NCI-H2196 treated with DMSO at 0.1 percent for 48 hours (cell line): ENCODE data around the gene CUL4A.
A peak's percentile ranks its signal among the peaks of the same experiment; 100 is the strongest.
"Not testable (repeated sequence)": the region's sequence is repeated elsewhere in the genome, so short reads cannot be mapped to it uniquely, and the experiment has no call there.

ENCODE experiments used
- DNase-seq: peaks from one replicate; lab custom pipeline; 2025; ENCODE audit not compliant: unreplicated experiment; lab: John Stamatoyannopoulos, UW

The CUL4A gene

DNA sequence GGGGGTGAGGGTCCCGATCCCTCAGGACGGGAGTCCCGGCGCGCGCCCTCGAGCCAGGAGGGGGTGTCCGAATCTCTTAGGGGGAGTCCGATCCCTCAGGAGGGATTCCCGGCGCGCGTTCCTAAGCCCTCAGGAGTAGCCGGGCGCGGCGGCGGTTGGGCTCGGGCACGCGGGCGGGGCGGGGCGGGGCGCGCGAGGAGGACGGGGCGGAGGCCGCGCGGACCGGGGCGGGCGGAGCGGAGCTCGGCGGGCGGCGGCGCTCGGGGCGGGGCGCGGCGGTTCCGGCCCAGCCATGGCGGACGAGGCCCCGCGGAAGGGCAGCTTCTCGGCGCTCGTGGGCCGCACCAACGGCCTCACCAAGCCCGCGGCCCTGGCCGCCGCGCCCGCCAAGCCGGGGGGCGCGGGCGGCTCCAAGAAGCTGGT, at the start of gene CUL4A:
TSS of gene CUL4A (plus strand) at position 278 of the 423 bp plus-strand sequence. CDS start at position 293, 15 bp downstream.
- DNase-seq, result peak; percentile 15

DNA sequence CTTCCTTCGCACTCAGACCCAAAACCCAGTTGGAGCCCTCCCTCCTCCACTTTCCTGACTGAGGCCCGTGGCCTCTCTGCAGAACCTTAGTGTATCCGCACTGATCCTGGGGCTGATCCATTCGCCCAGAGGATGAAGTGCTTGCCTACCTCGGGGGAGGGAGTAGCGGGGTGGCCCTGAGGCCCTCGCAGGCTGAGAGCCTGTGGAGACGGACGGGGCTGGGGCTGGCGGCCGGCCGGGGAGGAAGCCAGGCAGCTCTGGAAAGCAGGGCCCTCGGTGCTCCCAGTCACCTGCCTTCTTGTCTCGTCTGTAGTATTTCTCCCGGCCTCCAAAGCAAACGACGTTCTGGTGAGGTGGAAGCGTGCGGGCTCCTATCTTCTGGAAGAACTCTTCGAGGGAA, 49.7 kb upstream of the CUL4A start:
- no peak for DNase-seq

DNA sequence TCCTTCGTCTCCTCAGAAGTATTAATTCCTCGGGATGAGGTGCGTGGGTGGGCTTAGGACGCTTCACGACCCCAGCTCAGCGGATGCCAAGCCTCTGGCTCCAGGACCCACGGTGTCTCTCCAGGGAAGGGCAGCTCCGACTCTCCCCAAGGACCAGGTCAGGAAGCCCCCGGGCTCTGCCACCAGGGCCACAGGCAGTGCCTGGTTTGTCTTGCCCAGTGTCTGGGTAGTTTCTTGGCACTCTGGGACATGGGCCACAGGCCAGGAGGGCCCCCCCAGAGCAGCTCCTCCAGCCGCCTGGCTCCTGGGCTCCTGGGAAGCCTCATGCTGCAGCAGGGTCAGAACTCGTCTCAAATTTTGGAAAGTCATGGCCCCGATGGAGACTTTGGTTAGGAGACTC, 48.4 kb upstream of the CUL4A start:
- DNase-seq, result no peak

DNA sequence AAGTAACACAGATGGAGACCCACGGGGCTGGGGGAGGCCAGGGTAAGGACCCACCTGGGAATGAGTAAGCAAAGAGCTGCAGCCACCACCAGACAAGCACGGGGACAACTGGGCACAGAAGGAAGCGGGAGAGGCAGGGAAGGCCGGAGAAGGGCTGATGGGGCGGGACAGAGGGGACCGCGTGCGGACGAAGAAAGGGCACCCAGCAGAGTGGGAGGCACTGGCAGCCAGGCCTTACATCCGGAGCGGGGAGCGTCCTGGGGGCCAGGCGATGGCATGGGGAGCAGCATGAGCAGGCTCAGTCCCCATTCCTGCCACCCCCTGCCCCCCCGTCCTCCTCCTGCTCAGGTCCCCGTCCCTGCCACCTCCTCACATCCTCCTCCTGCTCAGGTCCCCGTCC, 48.0 kb upstream of the CUL4A start:
- no peak for DNase-seq

DNA sequence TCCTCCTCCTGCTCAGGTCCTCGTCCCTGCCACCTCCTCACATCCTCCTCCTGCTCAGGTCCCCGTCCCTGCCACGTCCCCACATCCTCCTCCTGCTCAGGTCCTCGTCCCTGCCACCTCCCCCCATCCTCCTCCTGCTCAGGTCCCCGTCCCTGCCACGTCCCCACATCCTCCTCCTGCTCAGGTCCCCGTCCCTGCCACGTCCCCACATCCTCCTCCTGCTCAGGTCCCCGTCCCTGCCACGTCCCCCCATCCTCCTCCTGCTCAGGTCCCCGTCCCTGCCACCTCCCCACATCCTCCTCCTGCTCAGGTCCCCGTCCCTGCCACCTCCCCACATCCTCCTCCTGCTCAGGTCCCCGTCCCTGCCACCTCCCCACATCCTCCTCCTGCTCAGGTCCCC, 47.4 kb upstream of the CUL4A start:
- not testable (repeated sequence) for DNase-seq

DNA sequence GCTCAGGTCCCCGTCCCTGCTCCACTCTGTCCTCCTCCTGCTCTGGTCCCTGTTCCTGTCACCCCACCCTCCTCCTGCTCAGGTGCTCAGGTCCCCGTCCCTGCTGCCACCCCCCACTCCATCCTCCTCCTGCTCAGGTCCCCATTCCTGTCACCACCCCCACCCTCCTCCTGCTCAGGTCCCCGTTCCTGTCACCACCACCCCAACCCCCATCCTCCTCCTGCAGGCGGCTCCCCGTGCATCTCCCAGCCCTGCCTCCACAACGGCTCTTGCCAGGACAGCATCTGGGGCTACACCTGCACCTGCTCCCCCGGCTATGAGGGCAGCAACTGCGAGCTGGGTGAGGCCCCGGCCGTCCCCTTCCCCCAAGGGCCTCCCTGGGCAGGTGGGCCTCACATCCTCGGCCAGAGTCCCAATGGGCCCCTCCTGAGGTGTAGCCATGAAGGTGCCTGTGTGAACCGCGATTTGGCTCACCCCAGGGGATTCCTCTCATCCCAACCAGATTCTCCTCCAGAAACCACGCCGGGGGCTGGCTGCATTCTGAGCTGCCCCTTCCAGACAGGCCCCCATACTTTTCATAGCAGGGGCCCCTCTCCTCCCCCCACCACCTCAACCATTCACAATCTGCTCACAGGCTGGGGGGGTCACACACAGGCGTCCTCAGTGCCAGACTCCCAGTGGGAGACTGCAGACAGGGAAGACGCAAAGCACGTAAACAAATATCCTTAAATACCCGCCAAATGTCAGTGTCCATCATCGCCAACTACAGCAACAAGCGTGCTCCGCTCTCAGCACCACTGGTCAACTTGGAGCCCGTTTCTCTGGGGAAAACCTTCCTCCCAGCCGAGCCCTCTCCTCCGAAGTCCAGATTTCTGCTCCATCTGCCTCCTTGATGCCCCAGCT, 46.4 kb upstream of the CUL4A start:
- no peak for DNase-seq

DNA sequence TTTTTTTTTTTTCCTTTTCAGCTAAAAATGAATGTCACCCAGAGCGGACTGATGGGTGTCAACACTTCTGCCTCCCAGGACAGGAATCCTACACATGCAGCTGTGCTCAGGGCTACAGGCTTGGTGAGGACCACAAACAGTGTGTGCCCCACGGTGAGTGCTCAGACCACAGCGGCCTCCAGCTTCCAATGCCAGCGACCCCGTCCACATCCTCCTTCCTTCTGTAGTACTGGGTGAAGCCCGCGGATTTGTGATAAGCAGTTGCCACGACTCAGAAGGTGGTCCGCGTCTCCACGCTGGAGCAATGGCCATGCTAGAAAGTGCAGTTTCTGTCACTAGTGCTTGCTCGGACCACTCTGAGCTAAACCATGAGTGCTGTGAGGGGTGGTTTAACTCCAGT, 44.9 kb upstream of the CUL4A start:
- DNase-seq, result no peak

DNA sequence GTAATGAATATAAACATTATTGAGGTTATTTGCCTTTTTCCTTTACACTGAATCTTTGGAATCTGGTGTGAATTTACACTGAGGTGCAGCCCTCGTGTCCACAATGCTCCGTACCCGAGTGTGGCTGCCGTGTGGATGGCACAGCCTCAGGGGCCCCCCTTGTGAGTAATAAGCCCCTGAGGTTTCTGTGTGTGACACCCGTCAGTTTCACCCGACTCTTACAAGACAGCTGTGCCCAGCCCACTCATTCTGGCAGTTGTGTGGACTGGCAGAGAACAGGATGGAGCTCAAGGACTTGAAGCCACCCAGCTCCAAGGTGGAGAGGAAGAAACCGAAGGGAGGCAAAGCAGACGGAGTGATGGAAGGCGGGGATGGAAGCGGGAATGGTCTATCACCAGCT, 43.1 kb upstream of the CUL4A start:
- DNase-seq, result no peak

DNA sequence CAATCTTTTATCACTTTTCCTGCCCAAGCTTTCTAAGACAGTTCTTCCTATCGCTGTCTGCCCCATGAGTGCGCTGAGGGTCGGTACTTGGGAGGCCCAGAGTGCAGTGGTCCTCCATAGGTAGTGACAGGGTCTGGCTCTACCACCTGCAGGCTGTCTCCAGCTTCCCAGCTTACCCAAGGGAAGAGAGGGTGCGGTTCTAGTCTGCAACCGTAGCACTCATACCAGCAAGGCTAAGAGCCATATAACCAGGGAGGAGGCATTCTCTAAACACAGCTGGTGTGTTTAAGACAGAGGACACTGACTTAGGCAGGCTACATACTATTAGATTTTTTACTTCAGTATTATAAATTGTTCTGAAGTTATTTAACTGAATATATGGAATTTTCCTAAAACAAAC, 42.7 kb upstream of the CUL4A start:
- no peak for DNase-seq

DNA sequence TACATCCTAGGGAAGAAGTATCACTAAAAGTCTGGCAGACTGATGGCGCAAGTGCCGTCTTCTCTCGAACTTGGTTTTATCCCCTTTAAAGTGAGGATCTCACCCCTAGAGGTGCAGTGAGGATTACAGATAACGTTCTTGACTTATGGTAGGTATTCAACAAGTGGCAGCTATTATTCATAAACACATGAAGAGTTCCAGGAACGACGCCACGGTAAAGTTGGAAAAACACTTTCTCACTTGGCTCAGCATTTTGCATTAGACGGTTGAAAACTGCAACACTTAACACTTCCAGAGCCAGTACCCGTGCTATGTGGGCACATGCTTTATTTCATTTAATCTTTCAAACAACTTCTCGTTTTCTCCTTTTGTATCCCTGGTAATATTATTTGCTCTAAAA, 42.3 kb upstream of the CUL4A start:
- no peak for DNase-seq

DNA sequence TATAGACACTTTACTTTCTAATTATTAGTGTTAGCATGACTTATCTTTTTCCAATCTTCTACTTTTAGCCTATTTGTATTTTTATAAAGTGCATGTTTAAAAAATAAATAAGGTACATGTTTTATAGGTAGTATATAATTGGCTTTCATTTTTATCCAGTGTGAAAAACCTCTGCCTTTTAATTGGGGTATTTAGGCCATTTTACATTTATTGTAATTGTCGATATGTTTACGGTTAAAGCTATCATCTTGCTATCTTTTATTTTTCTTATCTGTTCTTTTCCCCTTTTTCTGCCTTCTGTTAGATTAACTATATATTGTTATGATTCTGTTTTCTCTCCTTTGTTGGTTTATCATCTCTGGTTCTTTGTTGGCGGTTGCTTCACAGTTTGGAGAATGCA, 41.8 kb upstream of the CUL4A start:
- no peak for DNase-seq

DNA sequence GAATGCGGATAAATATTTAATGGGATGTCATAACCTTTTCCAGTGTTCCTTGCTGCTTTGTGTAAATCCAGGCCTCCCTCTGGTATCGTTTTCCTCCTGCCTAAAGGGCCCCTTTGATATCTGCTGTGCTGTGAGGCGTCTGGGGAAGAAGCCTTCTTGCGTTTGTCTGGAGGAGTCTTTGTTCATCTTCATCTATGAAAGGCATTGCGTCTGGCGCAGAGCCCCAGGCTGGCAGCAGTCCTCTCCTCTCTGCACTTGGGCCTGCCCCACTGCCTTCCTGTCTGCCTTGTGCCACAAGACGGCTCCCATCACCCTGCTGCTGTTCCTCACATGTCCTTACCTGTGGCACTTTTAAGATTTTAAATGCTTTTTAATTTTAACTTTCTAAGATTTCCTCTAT, 41.2 kb upstream of the CUL4A start:
- DNase-seq, result no peak

DNA sequence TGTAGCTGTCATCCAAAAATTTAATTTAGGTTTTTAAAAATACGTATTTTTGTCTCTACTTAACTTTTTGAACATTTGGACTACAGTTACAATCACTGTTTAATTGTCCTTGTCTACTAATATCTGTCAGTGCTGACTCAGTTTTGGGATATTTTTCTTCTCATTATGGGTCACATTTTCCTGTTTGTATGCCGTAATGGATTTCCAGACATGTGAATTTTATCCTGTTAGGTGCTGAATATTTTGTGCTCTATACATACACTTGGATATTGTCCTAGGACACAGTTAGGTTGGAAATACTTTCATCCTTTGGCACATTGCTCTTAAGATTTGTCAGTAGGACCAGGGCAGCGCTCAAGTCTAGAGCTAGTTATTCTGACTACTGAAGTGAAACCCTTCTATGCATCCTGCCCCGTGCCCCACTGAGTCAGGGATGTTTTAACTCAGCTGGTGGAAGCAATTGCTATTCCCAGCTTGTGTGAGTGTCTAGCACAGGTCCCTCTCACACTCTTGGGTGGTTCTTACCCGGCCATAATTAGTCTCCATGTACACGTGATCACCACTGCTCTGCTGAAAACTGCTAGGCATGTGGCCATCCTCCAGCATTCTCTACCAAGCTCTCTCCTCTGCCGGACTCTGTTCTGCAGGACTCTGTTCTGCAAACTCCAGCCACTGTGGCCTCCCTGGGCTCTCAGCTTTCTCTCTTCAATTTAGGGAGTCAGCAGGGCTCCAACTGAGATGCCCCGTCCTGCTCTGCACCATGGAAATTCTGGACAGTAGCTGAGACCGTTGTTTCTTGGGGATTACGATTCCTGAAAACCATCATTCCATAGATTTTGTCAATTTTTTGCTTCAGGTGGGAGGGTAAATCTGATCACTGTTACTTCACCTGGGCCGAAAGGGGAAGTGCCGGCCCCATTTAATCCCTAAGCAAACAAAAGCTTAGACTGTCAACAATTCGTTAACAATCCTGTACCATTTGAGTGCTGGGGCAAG, 39.8 kb upstream of the CUL4A start:
- DNase-seq, result no peak

DNA sequence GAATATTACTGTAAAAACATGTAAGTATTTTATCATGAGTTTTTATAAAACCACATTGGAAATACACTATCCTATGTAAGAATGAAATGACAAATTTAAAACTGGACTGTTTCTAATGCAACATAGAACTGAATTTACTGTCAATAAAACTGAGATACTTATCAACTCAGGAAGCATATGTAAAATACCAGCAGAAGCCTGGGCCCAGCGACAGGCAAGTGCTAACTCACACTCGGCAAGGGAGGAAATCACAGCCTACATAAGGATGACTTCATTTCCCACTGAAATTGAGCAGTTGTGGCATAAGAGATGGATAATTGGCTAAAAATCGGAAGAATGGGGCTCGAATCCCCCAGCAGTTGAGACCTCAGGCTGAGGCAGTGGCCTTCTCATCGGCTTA, 38.9 kb upstream of the CUL4A start:
- no peak for DNase-seq

DNA sequence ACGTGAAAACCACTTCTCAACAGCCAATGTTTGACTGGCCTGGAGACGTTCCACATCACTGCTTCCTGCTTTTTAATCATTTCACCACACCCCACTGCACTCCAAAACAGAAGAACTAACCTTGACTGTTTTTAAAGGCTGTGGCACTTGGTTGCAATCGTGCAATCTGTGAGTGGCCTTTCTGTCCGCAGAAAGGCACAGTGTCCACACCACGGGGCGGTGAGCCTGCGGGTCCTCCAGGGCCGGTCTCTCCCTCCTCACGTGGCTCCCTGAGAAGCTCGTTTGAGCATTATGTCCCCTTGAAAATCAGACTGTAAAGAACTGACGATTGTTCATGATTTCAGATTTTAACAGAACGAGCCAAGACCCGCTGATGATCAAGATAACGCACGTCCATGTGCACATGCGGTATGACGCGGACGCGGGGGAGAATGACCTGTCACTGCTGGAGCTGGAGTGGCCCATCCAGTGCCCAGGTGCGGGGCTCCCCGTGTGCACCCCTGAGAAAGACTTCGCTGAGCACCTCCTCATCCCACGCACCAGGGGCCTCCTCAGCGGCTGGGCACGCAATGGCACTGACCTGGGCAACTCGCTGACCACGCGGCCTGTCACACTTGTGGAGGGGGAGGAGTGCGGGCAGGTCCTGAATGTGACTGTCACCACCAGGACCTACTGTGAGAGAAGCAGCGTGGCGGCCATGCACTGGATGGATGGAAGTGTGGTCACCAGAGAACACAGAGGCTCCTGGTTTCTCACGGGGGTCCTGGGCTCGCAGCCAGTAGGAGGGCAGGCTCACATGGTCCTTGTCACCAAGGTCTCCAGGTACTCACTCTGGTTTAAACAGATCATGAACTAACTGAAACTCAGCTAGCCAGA, 37.9 kb upstream of the CUL4A start:
- no peak for DNase-seq

DNA sequence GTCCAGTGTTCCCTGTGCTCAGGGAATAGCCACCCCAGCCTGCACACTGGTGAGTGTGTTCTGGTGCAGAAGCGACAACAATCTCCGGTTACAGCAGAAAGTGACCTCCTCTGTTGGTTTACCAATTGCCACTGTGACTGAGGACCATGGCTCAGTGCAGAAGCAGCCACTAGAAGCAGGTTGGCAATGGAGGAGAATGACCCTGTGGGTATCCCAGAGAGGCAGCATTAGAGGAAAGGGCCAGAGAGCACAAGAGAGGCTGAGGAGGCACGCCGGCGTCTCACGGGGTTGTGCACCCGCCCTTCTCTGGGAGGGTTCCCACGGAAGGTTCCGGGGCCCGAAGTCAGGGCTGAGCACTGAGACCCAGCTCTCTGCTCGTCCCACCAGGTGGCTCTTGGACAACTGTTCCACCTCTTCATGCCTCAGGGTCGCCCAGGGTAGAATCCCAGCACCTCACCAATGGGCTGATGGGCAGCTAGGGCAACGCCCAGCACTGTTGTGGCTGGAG, 36.9 kb upstream of the CUL4A start:
- DNase-seq, result no peak

DNA sequence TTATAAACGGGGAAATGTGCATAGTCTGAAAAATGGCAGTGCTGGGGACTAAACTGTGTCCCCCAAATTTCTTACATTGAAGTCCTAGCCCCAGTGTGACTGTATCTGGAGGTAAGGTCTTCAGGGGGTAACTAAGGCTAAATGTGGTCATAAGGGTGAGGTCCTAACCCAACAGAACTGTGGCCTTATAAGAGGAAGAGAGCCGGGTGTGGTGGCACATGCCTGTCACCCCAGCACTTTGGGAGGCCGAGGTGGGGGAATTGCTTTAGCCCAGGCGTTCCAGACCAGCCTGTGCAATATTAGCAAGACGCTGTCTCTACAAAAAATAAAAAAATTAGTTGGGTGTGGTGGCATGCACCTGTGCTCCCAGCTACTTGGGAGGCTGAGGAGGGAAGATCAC, 33.1 kb upstream of the CUL4A start:
- no peak for DNase-seq

DNA sequence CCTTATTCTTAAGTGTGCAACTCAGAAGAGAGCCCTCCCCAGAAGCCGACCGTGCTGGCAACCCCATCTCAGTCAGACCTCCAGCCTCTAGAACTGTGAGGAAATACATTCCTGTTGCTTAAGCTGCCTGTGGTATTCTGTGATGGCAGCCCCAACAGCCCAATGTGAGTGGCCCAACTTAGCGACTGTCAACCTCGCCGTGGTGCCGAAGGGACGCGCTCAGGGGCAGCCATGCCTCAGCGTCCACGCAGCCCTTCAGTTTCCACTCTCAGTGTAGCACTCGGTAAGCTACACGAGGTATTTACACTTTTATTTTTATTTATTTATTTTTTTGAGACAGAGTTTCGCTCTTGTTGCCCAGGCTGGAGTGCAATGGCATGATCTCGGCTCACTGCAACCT, 32.6 kb upstream of the CUL4A start:
- DNase-seq, result no peak

DNA sequence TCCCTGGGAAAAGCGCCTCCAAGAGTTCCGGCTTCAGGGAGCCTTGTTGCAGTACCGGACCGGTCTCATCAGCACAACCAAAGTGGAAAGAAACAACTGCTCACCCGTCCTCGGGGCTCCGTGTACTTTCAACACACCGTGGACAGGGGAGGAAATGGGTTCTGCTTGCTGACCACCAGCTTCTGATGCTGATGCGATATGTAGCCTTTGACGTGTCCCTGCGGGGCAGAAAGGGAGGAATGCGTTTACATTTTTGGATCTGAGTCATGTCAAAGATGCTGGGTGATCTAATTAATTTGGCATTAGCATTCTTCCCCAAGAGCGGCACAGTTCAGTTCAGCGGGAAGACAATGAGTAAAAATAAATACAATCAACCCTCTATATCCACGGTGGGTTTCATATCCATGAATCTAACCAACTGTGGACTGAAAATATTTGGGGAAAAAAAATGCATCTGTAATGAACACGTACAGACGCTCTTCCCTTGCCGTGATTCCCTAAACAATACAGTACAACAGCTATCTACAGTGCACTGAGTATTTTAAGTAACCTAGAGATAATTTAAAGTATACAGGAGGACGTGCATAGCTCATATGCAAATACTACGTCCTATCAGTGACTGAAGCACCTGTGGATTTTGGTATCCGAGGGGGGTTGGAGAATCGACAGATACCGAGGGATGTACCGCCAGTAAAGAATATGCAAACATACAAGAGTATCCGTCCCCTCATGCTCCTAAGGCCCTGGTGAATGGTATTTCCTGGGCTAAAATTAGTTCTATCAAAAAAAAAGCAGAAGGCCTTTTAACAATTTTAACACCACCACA, 31.1 kb upstream of the CUL4A start:
- DNase-seq, result no peak

DNA sequence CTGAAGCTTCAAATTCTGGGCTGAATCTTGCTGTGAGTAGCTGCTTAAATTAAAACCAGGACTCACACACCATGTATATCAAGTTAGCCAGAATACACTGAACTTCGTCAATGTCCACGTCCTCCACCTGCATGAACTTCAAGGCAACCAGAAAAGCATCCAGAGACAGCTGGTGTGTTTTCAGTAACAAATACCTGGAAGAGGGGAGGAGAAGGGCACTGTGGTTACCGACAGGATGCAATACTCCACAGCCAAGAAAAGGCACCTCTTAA, 30.6 kb upstream of the CUL4A start:
- no peak for DNase-seq
